Measurements from ENCODE around the gene NINJ1. TPM values are rescaled to one million over a fixed set of nuclear protein-coding genes. Genes with fewer than 3 reads are reported as not detected.
"Not testable (repeated sequence)": the region's sequence is repeated elsewhere in the genome, so short reads cannot be mapped to it uniquely, and the experiment has no call there.

The NINJ1 gene
- total and polyA plus RNA-seq, 2 of the 4 experiments (the other 2 are of a cell fraction), result 21.9 to 38.8 TPM

DNA sequence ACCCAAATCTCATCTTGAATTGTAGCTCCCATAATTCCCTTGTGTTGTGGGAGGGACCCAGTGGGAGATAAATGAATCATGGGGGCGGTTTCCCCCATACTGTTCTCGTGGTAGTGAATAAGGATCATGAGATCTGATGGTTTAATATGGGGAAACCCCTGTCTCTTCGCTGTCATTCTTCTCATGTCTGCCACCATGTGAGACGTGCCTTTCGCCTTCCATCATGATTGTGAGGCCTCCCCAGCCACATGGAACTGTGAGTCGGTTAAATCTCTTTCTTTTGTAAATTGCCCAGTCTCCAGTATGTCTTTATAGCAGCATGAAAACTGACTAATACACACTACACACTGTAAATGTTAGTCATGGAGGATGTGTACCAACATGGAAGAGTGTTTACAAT lies 12.6 kb upstream of the NINJ1 start:
- H3K36me3 ChIP-seq (ENCODE audit: control insufficient read depth, insufficient read depth, low read length); H3K23ac ChIP-seq (ENCODE audit: low read depth, low read length); H3K79me1 ChIP-seq (ENCODE audit: low read depth in 1 of 2, low read length in 2 of 2); H2AK9ac ChIP-seq (replicated peaks; ENCODE audit: low read depth, low read length, poor library complexity); ATAC-seq (ENCODE audit: low read depth); H2BK20ac ChIP-seq (ENCODE audit: low read depth, low read length); intact Hi-C loops (cut with micrococcal nuclease); POLR2A ChIA-PET (ENCODE audit: unreplicated experiment); H2BK15ac ChIP-seq (ENCODE audit: low read depth, low read length); H4K91ac ChIP-seq (ENCODE audit: insufficient read depth, low read depth, low read length); H3K14ac ChIP-seq (replicated peaks; ENCODE audit: low read depth, low read length); H3K9ac ChIP-seq (ENCODE audit: low read depth, low read length); H2BK5ac ChIP-seq (ENCODE audit: low read depth, low read length, poor library complexity, severe bottlenecking); H3K18ac ChIP-seq (ENCODE audit: low read depth, low read length); CTCF ChIA-PET; H3K27me3 ChIP-seq (ENCODE audit: control insufficient read depth, insufficient read depth, low read length); H3K4me3 ChIP-seq (ENCODE audit: insufficient read depth, low read depth, low read length); in situ Hi-C loops (cut with MboI; ENCODE audit: low sequenced_read_pairs); H2BK120ac ChIP-seq (ENCODE audit: low read depth, low read length); H4K8ac ChIP-seq (ENCODE audit: low read depth in 2 of 2, low read length in 2 of 2); H3K4me2 ChIP-seq (ENCODE audit: low read depth, low read length); H3K9me1 ChIP-seq (ENCODE audit: insufficient read depth, low read length); H3K56ac ChIP-seq (ENCODE audit: extremely low read depth, insufficient read depth, low read length); dilution Hi-C loops (cut with HindIII; ENCODE audit: low sequenced_read_pairs, unreplicated experiment); H3K9me3 ChIP-seq (ENCODE audit: control insufficient read depth, insufficient read depth, low read length); H4K5ac ChIP-seq (ENCODE audit: low read depth, low read length); BruUV-seq (replicated peaks); H2AK5ac ChIP-seq (ENCODE audit: low read depth, low read length); H4K20me1 ChIP-seq (ENCODE audit: insufficient read depth, low read length); H3K27ac ChIP-seq (ENCODE audit: insufficient read depth, low read length); H3K4ac ChIP-seq (ENCODE audit: low read depth, low read length); H2AFZ ChIP-seq (replicated peaks; ENCODE audit: low read length, poor library complexity): not testable (repeated sequence)
- no CpG with 5 or more reads among the region's 6 CpGs for WGBS, 2 experiments (ENCODE audit: extremely low coverage in 2 of 2, insufficient read length in 1 of 2)
- peaks cover 11% of the 10 kb centered on the region for H3K4me1 ChIP-seq (ENCODE audit: control insufficient read depth, insufficient read depth, low read length)
- DNase-seq, result peak; percentile 29
